HG03066 (cell line): ENCODE results near the gene PIK3R1.
A peak's percentile ranks its signal among the peaks of the same experiment; 100 is the strongest.

Experiments
- ATAC-seq: cut with Tn5 transposase; IDR thresholded peaks from one replicate; pipeline ENCODE4 v1.9.1; 2021; ENCODE audit warnings: low read depth; ENCODE audit not compliant: unreplicated experiment

The PIK3R1 gene

GRCh38 chr5:68215208-68215897 is at the start of gene PIK3R1:
TSS of gene PIK3R1 (plus strand) at chr5:68215756. CDS start at chr5:68226676, 10,920 bp downstream.
- peak; percentile 67 for ATAC-seq

GRCh38 chr5:68167195-68167651 is 48.3 kb upstream of the PIK3R1 start:
- ATAC-seq, result no peak

GRCh38 chr5:68169903-68170302 is 45.7 kb upstream of the PIK3R1 start:
- ATAC-seq, result no peak

- ATAC-seq, result no peak
Measured at GRCh38 chr5:68170826-68171558, 44.6 kb upstream of the PIK3R1 start.

GRCh38 chr5:68172314-68172713 is 43.2 kb upstream of the PIK3R1 start:
- ATAC-seq, result no peak

- ATAC-seq, result no peak
Measured at GRCh38 chr5:68173007-68173406, 42.5 kb upstream of the PIK3R1 start.

- no peak for ATAC-seq
Measured at GRCh38 chr5:68176253-68176652, 39.3 kb upstream of the PIK3R1 start.

- ATAC-seq, result no peak
Measured at GRCh38 chr5:68176802-68177479, 38.6 kb upstream of the PIK3R1 start.

GRCh38 chr5:68177676-68178075 is 37.9 kb upstream of the PIK3R1 start:
- ATAC-seq, result no peak

- ATAC-seq, result no peak
Measured at GRCh38 chr5:68178579-68178978, 37.0 kb upstream of the PIK3R1 start.

GRCh38 chr5:68180121-68181038 is 35.2 kb upstream of the PIK3R1 start:
- ATAC-seq, result no peak

GRCh38 chr5:68181039-68181599 is 34.4 kb upstream of the PIK3R1 start:
- ATAC-seq, result no peak

- ATAC-seq, result no peak
Measured at GRCh38 chr5:68182094-68182493, 33.5 kb upstream of the PIK3R1 start.

- no peak for ATAC-seq
Measured at GRCh38 chr5:68182534-68182933, 33.0 kb upstream of the PIK3R1 start.

GRCh38 chr5:68187268-68188055 is 28.1 kb upstream of the PIK3R1 start:
- no peak for ATAC-seq

- ATAC-seq, result no peak
Measured at GRCh38 chr5:68189171-68189570, 26.4 kb upstream of the PIK3R1 start.

GRCh38 chr5:68189613-68190012 is 25.9 kb upstream of the PIK3R1 start:
- no peak for ATAC-seq

- no peak for ATAC-seq
Measured at GRCh38 chr5:68190619-68191018, 24.9 kb upstream of the PIK3R1 start.

- ATAC-seq, result no peak
Measured at GRCh38 chr5:68191083-68191791, 24.3 kb upstream of the PIK3R1 start.
